HG03039 (cell line): Measurements from ENCODE around the gene LKAAEAR1.

Experiments used
- ATAC-seq: cut with Tn5 transposase; IDR thresholded peaks from one replicate; pipeline ENCODE4 v1.9.1; 2021; ENCODE audit warnings: mild to moderate bottlenecking, moderate library complexity; ENCODE audit not compliant: unreplicated experiment

LKAAEAR1 gene

GRCh38 chr20:64068386-64069208, 15.6 kb downstream of the LKAAEAR1 start:
- ATAC-seq: no peak

GRCh38 chr20:64067733-64068307, 16.4 kb downstream of the LKAAEAR1 start:
- ATAC-seq: no peak

GRCh38 chr20:64067005-64067632, 17.1 kb downstream of the LKAAEAR1 start:
- ATAC-seq: no peak

GRCh38 chr20:64065974-64066343, 18.2 kb downstream of the LKAAEAR1 start:
- ATAC-seq: no peak

GRCh38 chr20:64065062-64065973, 18.9 kb downstream of the LKAAEAR1 start:
- no peak for ATAC-seq

- ATAC-seq: no peak
Measured at GRCh38 chr20:64064145-64064698, 20.0 kb downstream of the LKAAEAR1 start.

GRCh38 chr20:64063389-64064144, 20.6 kb downstream of the LKAAEAR1 start:
- no peak for ATAC-seq

- ATAC-seq: peak; percentile 66
Measured at GRCh38 chr20:64062596-64063388, 21.4 kb downstream of the LKAAEAR1 start, which contains the start of gene TCEA2. Gene TCEA2, plus strand, starts transcription at chr20:64063198. Its CDS starts 115 bp downstream, at chr20:64063313.

GRCh38 chr20:64062276-64062595, 22.0 kb downstream of the LKAAEAR1 start:
- ATAC-seq: no peak

GRCh38 chr20:64058536-64058935, 25.7 kb downstream of the LKAAEAR1 start:
- no peak for ATAC-seq

- ATAC-seq: no peak
Measured at GRCh38 chr20:64057628-64058498, 26.3 kb downstream of the LKAAEAR1 start.

- ATAC-seq: no peak
Measured at GRCh38 chr20:64056889-64057627, 27.1 kb downstream of the LKAAEAR1 start.

GRCh38 chr20:64056639-64056888, 27.6 kb downstream of the LKAAEAR1 start:
- no peak for ATAC-seq

- no peak for ATAC-seq
Measured at GRCh38 chr20:64055893-64056638, 28.1 kb downstream of the LKAAEAR1 start.

GRCh38 chr20:64055396-64055892, 28.8 kb downstream of the LKAAEAR1 start:
- ATAC-seq: no peak

- no peak for ATAC-seq
Measured at GRCh38 chr20:64053841-64054661, 30.1 kb downstream of the LKAAEAR1 start.
